ENCODE results near the gene FNIP2. TPM values are rescaled to one million over a fixed set of nuclear protein-coding genes. Genes with fewer than 3 reads are reported as not detected.
A peak's percentile ranks its signal among the peaks of the same experiment; 100 is the strongest.

FNIP2 gene
- total and polyA plus RNA-seq, 4 donors = 8.8 to 88.7 (median 23.5) TPM

GRCh38 chr4:158826057-158826456 is 57.2 kb downstream of the FNIP2 start:
- Histone ChIP-seq H3K4me3 (ENCODE audit: low read depth in 1 of 3, low read length in 3 of 3) (no peak overlapping the region), H3K36me3 (ENCODE audit: control insufficient read depth in 4 of 4, insufficient read depth in 3 of 4, low read depth in 1 of 4, low read length in 3 of 4) (peaks cover 0 to 4% (median 4%) of the 10 kb centered on the region in 4 donors), H3K27me3 (ENCODE audit: control insufficient read depth in 4 of 4, insufficient read depth in 4 of 4, low read length in 3 of 4) (no peaks in the 10 kb centered on the region), H3K9me3 (ENCODE audit: control insufficient read depth in 4 of 4, low read length in 3 of 4) (no peaks in the 10 kb centered on the region), H3K27ac (ENCODE audit: low read depth in 1 of 2, low read length in 2 of 2) (peak overlapping the region; percentile 65), H3K4me1 (ENCODE audit: control insufficient read depth in 4 of 4, insufficient read depth in 4 of 4, low read length in 3 of 4) (peaks cover 20 to 56% (median 36%) of the 10 kb centered on the region in 4 donors), H3K9ac (ENCODE audit: low read depth in 1 of 2, low read length in 2 of 2) (peak overlapping the region in 1 of 2 donors; percentile 2)
- no peak for DNase-seq (ENCODE audit: low spot score)
- TF ChIP-seq SP1 (IDR thresholded peaks at IDR 0.05) (no peak), HNF4G (IDR thresholded peaks at IDR 0.05) (no peak), CTCF (IDR thresholded peaks at IDR 0.05; ENCODE audit: low read depth, low read length, missing input control) (no peak), JUND (IDR thresholded peaks at IDR 0.05) (no peak), TAF1 (conservative IDR thresholded peaks at IDR 0.05) (no peak), RAD21 (IDR thresholded peaks at IDR 0.05) (no peak), YY1 (IDR thresholded peaks at IDR 0.05) (no peak)

GRCh38 chr4:158826882-158827281 is 58.1 kb downstream of the FNIP2 start:
- no peaks in the 10 kb centered on the region for H3K9me3 ChIP-seq (ENCODE audit: control insufficient read depth in 4 of 4, low read length in 3 of 4)
- H3K4me3 ChIP-seq (ENCODE audit: low read depth in 1 of 3, low read length in 3 of 3) = no peak overlapping the region
- H3K9ac ChIP-seq (ENCODE audit: low read depth in 1 of 2, low read length in 2 of 2) = no peak overlapping the region
- peaks cover 0 to 10% (median 6%) of the 10 kb centered on the region in 4 donors for H3K36me3 ChIP-seq (ENCODE audit: control insufficient read depth in 4 of 4, insufficient read depth in 3 of 4, low read depth in 1 of 4, low read length in 3 of 4)
- peak overlapping the region; percentile 65 for H3K27ac ChIP-seq (ENCODE audit: low read depth in 1 of 2, low read length in 2 of 2)
- peak; percentile 66 for TF ChIP-seq SP1 (IDR thresholded peaks at IDR 0.05)
- peak; percentile 76 for TF ChIP-seq MAX (IDR thresholded peaks at IDR 0.05)
- peak; percentile 42 for TF ChIP-seq ZBTB33 (IDR thresholded peaks at IDR 0.05)
- peak; percentile 25 to 70 for TF ChIP-seq RXRA (IDR thresholded peaks at IDR 0.05)
- TF ChIP-seq EGR1 (IDR thresholded peaks at IDR 0.05; ENCODE audit: low read depth in 2 of 2) = peak in 1 of 2 donors; percentile 42
- peak; percentile 22 to 63 for TF ChIP-seq HNF4A (conservative IDR thresholded peaks at IDR 0.05)
- TF ChIP-seq CTCF (IDR thresholded peaks at IDR 0.05; ENCODE audit: low read depth, low read length, missing input control) = no peak
- peak; percentile 28 for TF ChIP-seq YY1 (IDR thresholded peaks at IDR 0.05)
- peak; percentile 30 for TF ChIP-seq FOXA2 (IDR thresholded peaks at IDR 0.05)
- TF ChIP-seq TAF1 (conservative IDR thresholded peaks at IDR 0.05) = no peak
- peak; percentile 39 to 53 for TF ChIP-seq RAD21 (IDR thresholded peaks at IDR 0.05)
- peak in 1 of 2 donors; percentile 60 for TF ChIP-seq GABPA (IDR thresholded peaks at IDR 0.05 in 1 of 2, conservative IDR thresholded peaks at IDR 0.05 in 1 of 2)
- TF ChIP-seq JUND (IDR thresholded peaks at IDR 0.05) = peak in 1 of 2 donors; percentile 55
- no peak for TF ChIP-seq HNF4G (IDR thresholded peaks at IDR 0.05)
- no peak for TF ChIP-seq NR2F2 (IDR thresholded peaks at IDR 0.05)
- no peak for TF ChIP-seq ATF3 (IDR thresholded peaks at IDR 0.05)
- peak; percentile 19 for TF ChIP-seq REST (IDR thresholded peaks at IDR 0.05)
- TF ChIP-seq FOXA1 (IDR thresholded peaks at IDR 0.05) = no peak
- peaks cover 20 to 48% (median 33%) of the 10 kb centered on the region in 4 donors for H3K4me1 ChIP-seq (ENCODE audit: control insufficient read depth in 4 of 4, insufficient read depth in 4 of 4, low read length in 3 of 4)
- H3K27me3 ChIP-seq (ENCODE audit: control insufficient read depth in 4 of 4, insufficient read depth in 4 of 4, low read length in 3 of 4) = no peaks in the 10 kb centered on the region
- 19% methylated on average over 1 of the region's 1 CpG for WGBS
- no peak for DNase-seq (ENCODE audit: low spot score)

All from liver (tissue), 9 donors.